Skin epidermis (tissue), 12 donors: Measurements from ENCODE around the gene LRRC27.

ENCODE experiments used
- H3K27ac ChIP-seq, 21 experiments: fragments of 200-600 bp; sonication (generic) in 11 of 21; one replicate each; pipeline ENCODE4 v1.5.0; 2020; ENCODE audit warnings: mild to moderate bottlenecking in 3 of 21, inconsistent platforms in 2 of 21, moderate library complexity in 2 of 21
- H3K4me3 ChIP-seq, 7 experiments: fragments of 200-600 bp; sonication (generic) in 2 of 7; one replicate each; pipeline ENCODE4 v1.5.0; 2020; ENCODE audit warnings: inconsistent platforms in 2 of 7, mild to moderate bottlenecking in 2 of 7, moderate library complexity in 1 of 7

The LRRC27 gene

GRCh38 chr10:132414402-132415016, 82.5 kb downstream of the LRRC27 start:
- Histone ChIP-seq H3K27ac (peak overlapping the region in 8 of 21 experiments; percentile 52 to 84 (median 74)), H3K4me3 (no peak overlapping the region)

GRCh38 chr10:132415255-132415654, 83.3 kb downstream of the LRRC27 start:
- no peak overlapping the region for H3K27ac ChIP-seq
- H3K4me3 ChIP-seq = no peak overlapping the region

GRCh38 chr10:132415956-132416355, 84.0 kb downstream of the LRRC27 start:
- Histone ChIP-seq H3K27ac (peak overlapping the region in 6 of 21 experiments; percentile 16 to 39 (median 32)), H3K4me3 (no peak overlapping the region)

- peak overlapping the region in 11 of 21 experiments; percentile 10 to 89 (median 37) for H3K27ac ChIP-seq
Observed at GRCh38 chr10:132416566-132417256, 84.7 kb downstream of the LRRC27 start.

GRCh38 chr10:132417257-132417910, 85.4 kb downstream of the LRRC27 start:
- Histone ChIP-seq H3K4me3 (no peak overlapping the region), H3K27ac (peak overlapping the region in 14 of 21 experiments; percentile 10 to 91 (median 56))

More at GRCh38 chr10:132416566-132417256, 84.7 kb downstream of the LRRC27 start:
- no peak overlapping the region for H3K4me3 ChIP-seq

- Histone ChIP-seq H3K4me3 (no peak overlapping the region), H3K27ac (peak overlapping the region in 17 of 21 experiments; percentile 11 to 91 (median 58))
Observed at GRCh38 chr10:132417957-132418441, 86.0 kb downstream of the LRRC27 start.

GRCh38 chr10:132418527-132419416, 86.8 kb downstream of the LRRC27 start:
- H3K27ac ChIP-seq = peak overlapping the region in 17 of 21 experiments; percentile 11 to 91 (median 60)

GRCh38 chr10:132419538-132420468, 87.8 kb downstream of the LRRC27 start:
- Histone ChIP-seq H3K27ac (peak overlapping the region in 20 of 21 experiments; percentile 3 to 91 (median 84)), H3K4me3 (no peak overlapping the region)

More at GRCh38 chr10:132418527-132419416, 86.8 kb downstream of the LRRC27 start:
- H3K4me3 ChIP-seq = no peak overlapping the region

GRCh38 chr10:132420469-132420980, 88.5 kb downstream of the LRRC27 start:
- Histone ChIP-seq H3K27ac (peak overlapping the region in 20 of 21 experiments; percentile 3 to 91 (median 85)), H3K4me3 (no peak overlapping the region)

GRCh38 chr10:132420981-132421846, 89.2 kb downstream of the LRRC27 start:
- Histone ChIP-seq H3K4me3 (no peak overlapping the region), H3K27ac (peak overlapping the region; percentile 43 to 91 (median 85))

GRCh38 chr10:132421847-132422751, 90.1 kb downstream of the LRRC27 start:
- no peak overlapping the region for H3K4me3 ChIP-seq

GRCh38 chr10:132422903-132423825, 91.2 kb downstream of the LRRC27 start:
- H3K4me3 ChIP-seq = no peak overlapping the region
- peak overlapping the region in 14 of 21 experiments; percentile 26 to 91 (median 85) for H3K27ac ChIP-seq

More at GRCh38 chr10:132421847-132422751, 90.1 kb downstream of the LRRC27 start:
- H3K27ac ChIP-seq = peak overlapping the region; percentile 43 to 91 (median 85)

- H3K27ac ChIP-seq = peak overlapping the region in 3 of 21 experiments; percentile 26 to 58 (median 27)
Observed at GRCh38 chr10:132423966-132424861, 92.2 kb downstream of the LRRC27 start.

More at GRCh38 chr10:132423966-132424861, 92.2 kb downstream of the LRRC27 start:
- H3K4me3 ChIP-seq = no peak overlapping the region
